K562 (cell line): Measurements from ENCODE around the gene LIMD2. TPM values are rescaled to one million over a fixed set of nuclear protein-coding genes. Genes with fewer than 3 reads are reported as not detected.

Experiments
- ASH1L ChIP-seq: fragments of 450-650 bp; IDR thresholded peaks from 2 replicates; pipeline ENCODE4 v1.6.1; 2018; ENCODE audit warnings: borderline replicate concordance, mild to moderate bottlenecking, low read depth; ENCODE audit not compliant: partially characterized antibody
- EGR1 ChIP-seq: fragments of 450-650 bp; conservative IDR thresholded peaks from 2 replicates; pipeline ENCODE4 v1.6.1; 2017; ENCODE audit warnings: mild to moderate bottlenecking
- EP300 ChIP-seq: IDR thresholded peaks from 2 replicates; pipeline ENCODE4 v1.6.1; 2012; ENCODE audit warnings: low read length, improper control_type of control experiment
- EZH2 ChIP-seq: IDR thresholded peaks from 2 replicates; pipeline ENCODE4 v1.6.1; 2012; ENCODE audit warnings: low read depth, mild to moderate bottlenecking, inconsistent platforms, low read length, borderline replicate concordance
- HDAC2 ChIP-seq: fragments of 450-650 bp; IDR thresholded peaks from 2 replicates; pipeline ENCODE4 v1.6.1; 2016; ENCODE audit warnings: mild to moderate bottlenecking
- HNRNPK ChIP-seq: fragments of 200-400 bp; formaldehyde crosslinking; IDR thresholded peaks from one replicate; pipeline ENCODE4 v1.6.1; 2018; ENCODE audit warnings: mild to moderate bottlenecking, low read depth, low read length; ENCODE audit not compliant: poor library complexity, severe bottlenecking
- KLF10 ChIP-seq: fragments of 250-450 bp; sonication (Bioruptor Pico); IDR thresholded peaks from 2 replicates; pipeline ENCODE4 v1.6.1; 2021; ENCODE audit warnings: matching md5 sums
- LCOR ChIP-seq: sonication (generic); formaldehyde crosslinking; IDR thresholded peaks from 2 replicates; pipeline ENCODE4 v1.8.0; 2022; ENCODE audit warnings: mild to moderate bottlenecking, missing genetic modification reagents
- MTF1 ChIP-seq: fragments of 250-450 bp; sonication (Bioruptor Pico); IDR thresholded peaks from 2 replicates; pipeline ENCODE4 v1.9.0; 2021; ENCODE audit warnings: moderate library complexity, mild to moderate bottlenecking, inconsistent platforms, borderline replicate concordance
- NFYB ChIP-seq: IDR thresholded peaks from 2 replicates; pipeline ENCODE4 v1.6.1; 2011; ENCODE audit warnings: mild to moderate bottlenecking, moderate library complexity; ENCODE audit not compliant: insufficient read length; ENCODE audit errors: extremely low read depth
- NR2C2 ChIP-seq, 2 experiments: fragments of 200-800 bp in 1 of 2; sonication (Bioruptor generic) in 1 of 2; sonication (generic) in 1 of 2; formaldehyde crosslinking in 1 of 2; IDR thresholded peaks; 2 replicates each; pipeline versions ENCODE4 v1.6.1 to v1.8.0; 2016 to 2022; ENCODE audit warnings: mild to moderate bottlenecking in 1 of 2, missing compliant biosample characterization in 1 of 2, missing genetic modification characterization in 1 of 2, missing genetic modification reagents in 1 of 2
- PML ChIP-seq: IDR thresholded peaks from 2 replicates; pipeline ENCODE4 v1.6.1; 2012; ENCODE audit warnings: low read length, inconsistent platforms
- PURB ChIP-seq: sonication (generic); formaldehyde crosslinking; IDR thresholded peaks from 2 replicates; pipeline ENCODE4 v1.9.0; 2021; ENCODE audit warnings: low read depth, mild to moderate bottlenecking, missing genetic modification reagents
- RFX1 ChIP-seq: fragments of 450-650 bp; IDR thresholded peaks from 2 replicates; pipeline ENCODE4 v1.6.1; 2016; ENCODE audit warnings: mild to moderate bottlenecking, moderate library complexity
- SIN3A ChIP-seq, 2 experiments: fragments of 150-350 bp in 1 of 2; IDR thresholded peaks; 2 replicates each; pipeline ENCODE4 v1.6.1; 2011 to 2016; ENCODE audit warnings: borderline replicate concordance in 2 of 2, low read depth in 2 of 2, low read length in 2 of 2, mild to moderate bottlenecking in 2 of 2, moderate library complexity in 2 of 2; ENCODE audit not compliant: control insufficient read depth in 1 of 2
- TCF7 ChIP-seq: sonication (generic); IDR thresholded peaks from 2 replicates; pipeline ENCODE4 v1.6.1; 2016; ENCODE audit warnings: antibody characterized with exemption, borderline replicate concordance
- TCFL5 ChIP-seq: fragments of 250-450 bp; sonication (Bioruptor Pico); conservative IDR thresholded peaks from 2 replicates; pipeline ENCODE4 v1.6.1; 2021; ENCODE audit warnings: mild to moderate bottlenecking, moderate library complexity, matching md5 sums
- TEAD2 ChIP-seq: fragments of 450-650 bp; IDR thresholded peaks from 2 replicates; pipeline ENCODE4 v1.6.1; 2016; ENCODE audit warnings: missing genetic modification characterization, control low read depth, missing compliant biosample characterization
- TEAD4 ChIP-seq, 2 experiments: sonication (generic) in 1 of 2; formaldehyde crosslinking in 1 of 2; IDR thresholded peaks; 2 replicates each; pipeline versions ENCODE4 v1.6.1 to v1.8.0; 2012 to 2022; ENCODE audit warnings: borderline replicate concordance in 1 of 2, inconsistent platforms in 1 of 2, low read length in 1 of 2, mild to moderate bottlenecking in 1 of 2, missing genetic modification reagents in 1 of 2
- TFAM ChIP-seq: fragments of 250-450 bp; sonication (Bioruptor Pico); conservative IDR thresholded peaks from 2 replicates; pipeline ENCODE4 v1.5.0; 2021; ENCODE audit warnings: mild to moderate bottlenecking, moderate library complexity
- THRAP3 ChIP-seq: fragments of 450-650 bp; IDR thresholded peaks from 2 replicates; pipeline ENCODE4 v1.6.1; 2016; ENCODE audit warnings: mild to moderate bottlenecking, inconsistent platforms, borderline replicate concordance
- ZBED1 ChIP-seq: IDR thresholded peaks from 2 replicates; pipeline ENCODE4 v1.6.1; 2014
- ZNF212 ChIP-seq: fragments of 450-650 bp; formaldehyde crosslinking; IDR thresholded peaks from 2 replicates; pipeline ENCODE4 v1.4.0; 2020; ENCODE audit warnings: mild to moderate bottlenecking
- ZNF263 ChIP-seq: sonication (generic); formaldehyde crosslinking; IDR thresholded peaks from 2 replicates; pipeline ENCODE4 v1.8.0; 2022; ENCODE audit warnings: mild to moderate bottlenecking, missing genetic modification reagents, borderline replicate concordance
- ZNF354B ChIP-seq: fragments of 250-450 bp; sonication (Bioruptor Pico); IDR thresholded peaks from 2 replicates; pipeline ENCODE4 v1.4.0; 2020
- ZNF561 ChIP-seq: fragments of 450-650 bp; formaldehyde crosslinking; conservative IDR thresholded peaks from 2 replicates; pipeline ENCODE4 v1.4.0; 2020; ENCODE audit warnings: mild to moderate bottlenecking, moderate library complexity
- polyA plus RNA-seq, 8 experiments: library from polyadenylated mRNA; depleted of rRNA in 4 of 8; stranded (reverse) in 5 of 8; unstranded in 3 of 8; fragments of >200 nt; fragmentation: Nextera tagmentation in 2 of 8; fragmentation: Illumina TruSeq in 1 of 8; extraction: Ambion mirVana in 2 of 8; extraction: Trizol in 1 of 8; gene quantifications; 2 replicates each; pipeline versions ENCODE4 v1.2.1 to v1.2.3, GENCODE V29; 2011 to 2014; ENCODE audit warnings: inconsistent platforms in 1 of 8, missing spikeins in 1 of 8
- total RNA-seq, 7 experiments: library from RNA; depleted of rRNA in 6 of 7; stranded (reverse); fragments of >200 nt in 6 of 7; fragmentation: Illumina TruSeq in 2 of 7; extraction: Trizol in 2 of 7; gene quantifications; 2 replicates each; pipeline versions ENCODE4 v1.2.1 to v1.2.3, GENCODE V29; 2011 to 2021; ENCODE audit warnings: low replicate concordance in 1 of 7
- TF ChIP-seq, protein P1 (sequence below): sonication (generic); formaldehyde crosslinking; IDR thresholded peaks from 2 replicates; pipeline ENCODE4 v1.8.1; 2022; ENCODE audit warnings: missing genetic modification reagents

The LIMD2 gene
- total and polyA plus RNA-seq, 9 of the 15 experiments (the other 6 are each of a cell fraction or from before 2014, with no cell fraction given), result 0.07 to 11.2 (median 2.8) TPM

DNA sequence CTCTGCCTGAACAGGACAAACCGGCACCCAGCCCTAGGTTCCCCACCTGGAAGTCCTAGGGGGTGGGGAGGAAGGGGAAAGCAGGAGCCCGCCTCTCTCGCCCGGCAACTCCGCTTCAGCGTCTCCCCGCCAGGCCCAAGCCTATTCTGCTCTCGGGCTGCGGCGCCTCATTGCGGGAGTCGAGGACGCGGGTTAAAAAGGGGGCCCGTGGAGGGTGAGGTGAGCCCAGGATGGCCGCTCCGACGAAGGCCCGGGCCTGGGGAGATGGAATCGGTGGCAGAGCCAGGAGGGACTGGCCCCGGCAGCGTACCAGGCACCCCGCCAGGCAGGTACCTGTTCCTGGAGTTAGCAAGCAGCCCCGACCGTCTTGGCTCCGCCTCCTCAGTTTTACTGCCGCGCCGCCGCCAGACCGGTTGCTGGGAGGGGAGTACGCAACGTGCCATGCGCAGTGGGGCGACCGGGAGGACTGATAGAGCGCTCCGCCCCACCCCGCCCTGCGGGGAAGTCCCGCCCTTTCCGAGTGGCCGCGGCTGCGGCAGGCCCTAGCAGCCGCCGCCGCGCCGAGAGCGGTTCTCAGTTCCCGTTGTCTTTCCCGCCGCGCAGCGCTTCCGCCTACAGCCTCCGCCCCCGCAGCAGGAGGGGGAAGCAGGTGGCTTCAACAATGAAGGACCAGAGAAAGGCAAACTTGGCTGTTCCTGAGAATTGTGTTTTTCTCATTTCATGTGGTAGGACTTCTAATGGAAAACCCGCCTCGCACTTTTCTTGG is 41.7 kb upstream of the LIMD2 start, which contains the start of gene STRADA (continued):
- no peak for TF ChIP-seq NR2C2 (CRISPR knock-in tag; IDR thresholded peaks at IDR 0.05)
- peak; percentile 41; the same call in 1 of the 2 replicates for TF ChIP-seq NR2C2 (tag; IDR thresholded peaks at IDR 0.05)
- TF ChIP-seq EGR1, result peak; percentile 99
- 0 out of 2 replicates have a peak, but pooled peaks have one; percentile 25 for TF ChIP-seq THRAP3
- peak; percentile 16 for TF ChIP-seq HNRNPK
- no peak for TF ChIP-seq TFAM (CRISPR knock-in tag)
- TF ChIP-seq ZNF263 (CRISPR knock-in tag), result peak; percentile 80; the same call in 1 of the 2 replicates
- no peak for TF ChIP-seq KLF10 (CRISPR knock-in tag)
- TF ChIP-seq, protein P1, sequence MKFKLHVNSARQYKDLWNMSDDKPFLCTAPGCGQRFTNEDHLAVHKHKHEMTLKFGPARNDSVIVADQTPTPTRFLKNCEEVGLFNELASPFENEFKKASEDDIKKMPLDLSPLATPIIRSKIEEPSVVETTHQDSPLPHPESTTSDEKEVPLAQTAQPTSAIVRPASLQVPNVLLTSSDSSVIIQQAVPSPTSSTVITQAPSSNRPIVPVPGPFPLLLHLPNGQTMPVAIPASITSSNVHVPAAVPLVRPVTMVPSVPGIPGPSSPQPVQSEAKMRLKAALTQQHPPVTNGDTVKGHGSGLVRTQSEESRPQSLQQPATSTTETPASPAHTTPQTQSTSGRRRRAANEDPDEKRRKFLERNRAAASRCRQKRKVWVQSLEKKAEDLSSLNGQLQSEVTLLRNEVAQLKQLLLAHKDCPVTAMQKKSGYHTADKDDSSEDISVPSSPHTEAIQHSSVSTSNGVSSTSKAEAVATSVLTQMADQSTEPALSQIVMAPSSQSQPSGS (CRISPR knock-in tag), result no peak
- TF ChIP-seq TEAD2 (tag), result no peak
- TF ChIP-seq RFX1, result peak; percentile 54; the same call in 1 of the 2 replicates
- TF ChIP-seq PURB (CRISPR knock-in tag), result no peak
- TF ChIP-seq SIN3A (IDR thresholded peaks at IDR 0.05; ENCODE audit: borderline replicate concordance in 2 of 2, control insufficient read depth in 1 of 2, low read depth in 2 of 2, low read length in 2 of 2), result peak in 1 of 2 experiments; percentile 26; a peak in 1 of 4 replicates
- TF ChIP-seq NFYB, result no peak
- TF ChIP-seq HDAC2, result 0 out of 2 replicates have a peak, but pooled peaks have one; percentile 50
- TF ChIP-seq ASH1L, result peak; percentile 17
- TF ChIP-seq TEAD4 (IDR thresholded peaks at IDR 0.05; ENCODE audit: low read length), result no peak
- no peak for TF ChIP-seq TEAD4 (CRISPR knock-in tag; IDR thresholded peaks at IDR 0.05; ENCODE audit: borderline replicate concordance)
- no peak for TF ChIP-seq EZH2
- TF ChIP-seq MTF1, result no peak
- no peak for TF ChIP-seq ZNF561 (CRISPR knock-in tag)
- TF ChIP-seq TCF7, result no peak
- TF ChIP-seq ZNF354B (CRISPR knock-in tag), result no peak
- TF ChIP-seq ZNF212, result no peak
- TF ChIP-seq PML, result peak; percentile 54
- no peak; the same call in 1 of the 2 replicates for TF ChIP-seq LCOR
- no peak for TF ChIP-seq EP300
- TF ChIP-seq ZBED1, result no peak
- TF ChIP-seq TCFL5 (CRISPR knock-in tag), result no peak
